Fibroblast of skin of scalp (primary cell): ENCODE measurements around the gene B4GALNT4.
"Not testable (repeated sequence)": the region's sequence is repeated elsewhere in the genome, so short reads cannot be mapped to it uniquely, and the experiment has no call there.

Experiments used
- DNase-seq: peaks from one replicate; pipeline ENCODE4 v3.0.0-alpha.2; 2013

B4GALNT4 gene

DNA sequence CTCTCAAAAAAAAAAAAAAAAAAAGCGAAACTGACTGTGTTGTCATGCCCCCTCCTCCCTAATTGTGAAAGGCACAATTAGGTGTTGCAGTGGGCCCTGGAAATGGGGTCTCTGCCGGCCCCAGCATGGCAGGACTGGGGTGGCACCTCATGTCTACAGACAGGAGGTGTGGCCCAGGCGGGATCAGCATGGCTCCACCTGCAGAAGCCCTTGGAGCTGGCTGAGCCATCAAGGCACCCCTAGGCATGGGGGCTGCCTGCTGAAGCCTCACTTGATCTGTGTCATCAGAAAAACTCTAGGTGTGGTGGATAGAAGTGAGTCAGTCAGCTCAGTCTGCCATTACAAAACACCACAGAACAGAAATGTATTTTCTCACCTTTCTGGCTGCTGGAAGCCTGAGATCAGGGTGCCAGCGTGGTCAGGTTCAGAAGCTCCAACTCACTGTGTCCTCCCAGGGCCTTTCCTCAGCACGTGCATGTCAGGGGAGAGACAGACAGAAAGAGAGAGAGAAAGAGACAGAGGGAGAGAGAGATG lies 10.1 kb upstream of the B4GALNT4 start:
- no peak for DNase-seq

DNA sequence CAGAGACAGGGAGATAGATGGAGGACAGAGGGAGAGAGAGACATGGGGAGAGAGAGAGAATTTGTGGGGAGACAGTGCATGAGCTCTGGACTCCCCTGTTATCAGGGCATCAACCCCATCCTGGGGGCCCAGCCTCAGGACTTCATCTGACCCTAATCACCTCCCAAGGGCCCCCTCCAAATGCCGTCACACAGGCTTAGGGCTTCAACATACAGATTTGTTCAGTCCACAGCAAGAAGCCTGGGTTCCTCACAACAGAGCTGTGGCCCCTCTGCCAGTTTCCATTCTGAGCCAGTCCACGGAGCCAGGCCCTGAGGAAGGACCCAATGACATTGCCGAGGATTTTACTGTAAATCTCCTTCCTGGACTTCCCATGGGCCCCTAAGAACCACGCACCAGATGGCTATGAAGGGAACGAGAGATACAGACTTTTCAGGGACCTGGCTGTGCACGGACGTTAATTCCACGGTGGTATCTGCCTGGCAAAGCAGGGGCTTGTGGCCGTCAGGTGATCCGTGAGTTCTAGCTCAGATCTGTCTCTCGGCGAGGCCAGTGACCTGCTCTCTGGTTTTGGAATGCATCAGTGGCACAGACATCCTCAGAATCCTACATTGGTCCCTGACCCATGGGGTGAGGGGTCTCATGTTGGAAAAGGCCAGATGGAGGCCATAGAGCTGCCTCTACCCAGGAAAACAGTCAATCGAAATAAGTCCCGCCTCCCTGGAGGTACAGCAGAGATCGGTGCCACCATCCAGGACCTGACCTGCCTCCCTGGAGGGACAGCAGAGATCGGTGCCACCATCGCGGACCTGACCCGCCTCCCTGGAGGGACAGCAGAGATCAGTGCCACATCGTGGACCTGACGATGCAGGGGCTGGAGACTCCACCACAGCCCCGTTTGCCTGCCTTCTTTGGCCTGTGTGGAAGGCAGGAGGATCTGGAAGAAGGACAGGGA lies 8.7 kb upstream of the B4GALNT4 start:
- no peak for DNase-seq

DNA sequence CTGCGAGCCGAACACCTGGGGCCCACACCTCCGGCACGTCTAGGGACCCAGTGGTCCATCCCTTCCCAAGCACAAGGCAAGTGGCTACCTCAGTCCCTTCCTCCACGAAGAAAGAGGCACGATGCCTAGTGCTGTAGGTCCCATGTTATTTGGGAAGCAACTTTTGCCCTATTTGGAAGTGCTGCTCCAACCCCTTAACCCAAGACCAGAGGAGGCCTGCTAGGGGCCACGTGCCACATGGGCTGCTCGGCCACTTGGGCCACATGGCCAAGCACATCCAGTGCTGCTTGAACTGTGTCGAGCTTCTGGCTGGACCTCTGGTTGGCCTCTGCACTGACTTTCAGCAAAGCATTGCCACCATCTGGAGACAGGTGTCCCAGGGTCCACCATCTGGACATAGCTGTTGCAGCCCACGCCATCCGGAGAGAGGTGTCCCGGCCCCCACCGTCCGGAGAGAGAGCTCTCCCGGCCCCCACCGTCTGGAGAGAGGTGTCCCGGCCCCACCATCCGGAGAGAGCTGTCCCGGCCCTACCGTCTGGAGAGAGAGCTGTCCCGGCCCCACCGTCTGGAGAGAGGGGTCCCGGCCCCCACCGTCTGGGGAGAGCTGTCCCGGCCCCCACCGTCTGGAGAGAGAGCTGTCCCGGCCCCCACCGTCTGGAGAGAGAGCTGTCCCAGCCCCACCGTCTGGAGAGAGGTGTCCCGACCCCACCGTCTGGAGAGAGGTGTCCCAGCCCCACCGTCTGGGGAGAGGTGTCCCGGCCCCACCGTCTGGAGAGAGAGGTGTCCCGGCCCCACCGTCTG lies 6.5 kb upstream of the B4GALNT4 start:
- no peak for DNase-seq

DNA sequence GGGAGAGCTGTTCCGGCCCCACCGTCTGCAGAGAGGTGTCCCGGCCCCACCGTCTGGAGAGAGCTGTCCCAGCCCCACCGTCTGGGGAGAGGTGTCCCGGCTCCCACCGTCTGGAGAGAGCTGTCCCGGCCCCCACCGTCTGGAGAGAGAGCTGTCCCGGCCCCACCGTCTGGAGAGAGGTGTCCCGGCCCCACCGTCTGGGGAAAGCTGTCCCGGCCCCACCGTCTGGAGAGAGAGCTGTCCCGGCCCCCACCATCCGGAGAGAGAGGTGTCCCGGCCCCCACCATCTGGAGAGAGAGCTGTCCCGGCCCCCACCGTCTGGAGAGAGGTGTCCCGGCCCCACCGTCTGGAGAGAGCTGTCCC lies 5.9 kb upstream of the B4GALNT4 start:
- DNase-seq: not testable (repeated sequence)

GRCh38 chr11:363948-364761 lies 5.1 kb upstream of the B4GALNT4 start:
- peak; percentile 37 for DNase-seq

DNA sequence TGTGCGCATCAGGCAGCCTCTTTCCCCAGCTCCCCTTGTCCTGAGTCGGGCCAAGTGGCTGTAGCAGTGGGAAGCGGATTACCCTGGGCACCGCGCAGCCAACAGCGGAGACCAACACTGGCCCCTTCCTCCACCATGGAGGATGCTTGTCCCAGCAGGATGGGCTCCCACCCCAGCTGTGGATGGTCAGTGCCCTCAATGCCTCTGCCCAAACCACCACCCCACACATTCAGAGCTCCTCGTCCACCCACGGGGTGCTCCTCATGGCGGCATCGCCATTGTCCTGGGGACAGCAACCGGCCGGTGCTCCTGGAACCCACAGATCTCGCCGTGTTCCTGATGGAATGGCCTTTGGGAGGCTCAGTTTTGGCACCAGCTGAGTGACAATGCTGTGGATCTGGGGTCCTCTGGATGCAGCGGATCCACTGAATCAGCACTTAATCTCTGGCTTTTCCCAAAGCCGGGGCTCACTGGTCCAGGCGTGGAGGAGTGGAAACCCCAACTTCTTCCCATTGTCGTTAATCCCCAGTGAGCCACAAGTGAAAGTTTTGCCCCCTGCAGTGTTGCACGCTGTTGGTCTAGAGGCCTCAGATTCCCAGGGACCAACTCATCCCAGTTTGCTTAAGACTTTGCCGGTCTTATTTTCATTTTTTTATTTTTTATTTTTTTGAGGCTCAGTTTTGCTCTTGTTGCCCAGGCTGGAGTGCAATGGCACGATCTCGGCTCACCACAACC lies 4.1 kb upstream of the B4GALNT4 start:
- peak; percentile 57 for DNase-seq

DNA sequence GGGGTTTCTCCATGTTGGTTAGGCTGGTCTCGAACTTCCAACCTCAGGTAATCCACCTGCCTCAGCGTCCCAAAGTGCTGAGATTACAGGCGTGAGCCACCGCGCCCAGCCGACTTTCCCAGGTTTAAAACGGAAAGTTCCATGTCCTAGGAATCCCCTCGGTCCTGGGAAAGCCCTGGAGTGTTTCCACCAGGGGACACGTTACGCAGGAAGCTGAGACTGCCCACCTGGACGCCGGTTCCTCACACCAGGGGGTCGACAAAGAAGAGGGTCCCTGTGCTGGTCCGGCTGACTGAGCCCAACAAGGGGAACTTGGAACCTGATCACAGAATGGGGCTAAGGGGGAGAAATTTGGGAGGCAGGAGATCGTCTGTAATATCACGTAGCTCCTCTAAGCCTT lies 3.5 kb upstream of the B4GALNT4 start:
- DNase-seq: no peak

GRCh38 chr11:367956-368413 lies 1.3 kb upstream of the B4GALNT4 start:
- no peak for DNase-seq

- DNase-seq: no peak
These were observed 624 bp upstream of the B4GALNT4 start for GRCh38 chr11:368414-369335.

GRCh38 chr11:370070-370941 lies 1.0 kb downstream of the B4GALNT4 start:
- no peak for DNase-seq

GRCh38 chr11:371051-371450 lies 1.8 kb downstream of the B4GALNT4 start:
- no peak for DNase-seq

DNA sequence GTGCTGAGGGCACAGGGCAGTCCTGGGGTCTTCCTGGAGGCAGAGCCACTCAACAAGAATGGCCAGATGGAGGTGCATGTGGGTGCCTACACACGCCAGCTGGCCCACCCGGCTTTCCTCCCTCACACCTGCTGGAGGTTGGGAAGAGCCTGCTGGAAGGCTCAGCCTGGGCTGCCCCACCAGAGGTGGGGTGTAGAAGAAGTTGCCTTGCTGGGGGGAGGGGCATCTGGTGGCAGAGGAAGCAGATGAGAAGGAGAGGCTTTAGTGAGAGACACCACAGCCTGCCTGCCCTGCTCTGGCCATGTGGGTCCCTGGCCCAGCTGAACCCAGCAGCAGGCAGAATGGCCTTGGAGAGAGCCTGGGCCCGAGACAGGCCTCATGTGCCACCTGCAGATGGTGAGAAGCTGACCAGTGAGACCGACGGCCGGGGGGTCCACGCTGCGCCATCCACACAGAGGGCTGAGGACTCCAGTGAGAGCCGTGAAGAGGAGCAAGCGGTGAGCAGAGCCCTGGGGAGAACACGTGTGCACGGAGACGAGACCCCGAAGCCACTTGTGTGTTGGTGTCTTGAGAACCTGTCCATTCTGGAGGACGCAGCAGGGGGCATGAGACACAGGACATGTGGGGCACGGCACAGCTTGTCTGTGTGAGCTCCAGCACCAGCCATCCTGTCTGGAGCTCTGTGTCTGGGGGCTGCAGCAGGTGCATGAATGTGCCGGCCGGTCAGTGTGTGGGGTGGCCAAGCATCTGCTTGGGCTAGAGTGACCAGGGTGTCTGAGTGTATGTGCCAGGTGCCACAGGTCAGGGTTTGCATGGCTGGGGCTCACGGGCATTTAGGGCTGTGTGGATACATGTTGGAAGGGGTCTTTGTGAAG lies 2.7 kb downstream of the B4GALNT4 start:
- no peak for DNase-seq

DNA sequence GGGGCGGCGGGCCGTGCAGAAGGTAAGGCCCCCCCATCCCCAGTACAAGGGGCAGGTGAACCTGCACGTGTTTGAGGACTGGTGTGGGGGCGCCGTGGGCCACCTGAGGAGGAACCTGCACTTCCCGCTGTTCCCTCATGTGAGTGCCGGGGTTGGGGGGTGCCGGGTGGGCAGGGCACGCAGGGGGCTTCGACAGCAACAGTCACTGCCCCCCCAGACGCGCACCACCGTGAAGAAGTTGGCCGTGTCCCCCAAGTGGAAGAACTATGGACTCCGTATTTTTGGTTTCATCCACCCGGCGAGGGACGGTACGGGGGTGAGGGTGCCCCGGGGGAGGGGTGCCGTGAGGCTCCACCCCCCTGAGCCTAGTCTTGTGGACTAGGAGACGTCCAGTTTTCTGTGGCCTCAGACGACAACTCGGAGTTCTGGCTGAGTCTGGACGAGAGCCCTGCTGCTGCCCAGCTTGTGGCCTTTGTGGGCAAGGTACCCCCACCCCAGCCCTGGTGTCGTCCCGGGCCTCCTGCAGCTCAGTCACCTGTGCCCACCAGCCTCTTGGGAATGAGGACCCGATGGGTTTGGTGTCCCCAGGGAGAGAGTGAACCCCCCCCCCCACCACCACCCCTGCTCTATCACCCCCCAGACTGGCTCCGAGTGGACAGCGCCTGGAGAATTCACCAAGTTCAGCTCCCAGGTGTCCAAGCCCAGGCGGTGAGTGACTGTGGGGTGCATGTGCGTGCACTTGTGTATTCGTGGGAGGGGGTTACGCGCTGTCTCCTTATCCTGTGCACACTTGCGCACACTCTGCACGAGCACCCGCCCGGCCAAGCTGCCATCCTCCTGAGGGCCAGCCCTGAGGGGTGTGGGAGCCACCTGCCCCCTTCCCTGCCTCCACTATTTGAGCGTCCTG lies 3.8 kb downstream of the B4GALNT4 start:
- no peak for DNase-seq

- no peak for DNase-seq
These were observed 4.6 kb downstream of the B4GALNT4 start for GRCh38 chr11:373716-374551.

DNA sequence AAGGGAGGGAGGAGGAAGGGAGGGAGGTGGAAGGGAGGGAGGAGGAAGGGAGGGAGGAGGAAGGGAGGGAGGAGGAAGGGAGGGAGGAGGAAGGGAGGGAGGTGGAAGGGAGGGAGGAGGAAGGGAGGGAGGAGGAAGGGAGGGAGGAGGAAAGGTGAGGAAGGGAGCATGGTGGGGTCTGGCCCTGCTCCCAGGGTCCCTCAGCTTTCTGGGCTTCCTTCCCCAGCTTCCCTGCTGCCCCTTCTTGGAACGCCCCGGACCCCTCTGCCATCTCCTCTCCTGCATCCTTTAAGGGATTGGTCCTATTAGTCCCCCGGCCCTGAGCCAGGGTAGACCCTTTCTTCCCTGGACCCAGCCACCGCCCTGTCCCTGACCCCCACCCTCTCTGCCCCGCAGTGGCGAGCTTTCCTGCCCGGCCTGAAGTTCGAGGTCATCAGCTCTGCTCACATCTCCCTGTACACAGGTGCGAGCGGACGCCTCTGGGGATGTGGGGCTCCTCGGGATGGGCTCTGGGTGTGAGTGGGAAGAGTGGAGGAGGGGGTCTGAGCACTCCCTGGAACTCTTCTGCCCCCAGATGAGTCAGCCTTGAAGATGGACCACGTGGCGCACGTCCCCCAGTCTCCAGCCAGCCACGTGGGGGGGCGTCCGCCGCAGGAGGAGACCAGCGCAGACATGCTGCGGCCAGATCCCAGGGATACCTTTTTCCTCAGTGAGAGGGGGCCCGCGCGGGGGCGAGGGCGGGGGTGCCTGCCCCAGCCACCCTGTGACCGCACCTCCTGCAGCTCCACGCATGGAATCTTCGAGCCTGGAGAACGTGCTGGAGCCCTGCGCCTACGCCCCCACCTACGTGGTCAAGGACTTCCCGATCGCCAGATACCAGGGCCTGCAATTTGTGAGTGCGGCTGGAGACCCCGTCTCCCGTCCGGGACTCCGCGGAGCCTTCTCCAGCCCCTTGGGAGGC lies 6.0 kb downstream of the B4GALNT4 start:
- DNase-seq: no peak
